Smooth muscle cell of trachea (primary cell): ENCODE data around the gene ZNF639. TPM values are rescaled to one million over a fixed set of nuclear protein-coding genes. Genes with fewer than 3 reads are reported as not detected.

Source experiments
- total RNA-seq: library from RNA; depleted of rRNA; stranded (reverse); fragments of >200 nt; gene quantifications from 2 replicates; pipeline ENCODE4 v1.2.1, GENCODE V29; 2014

ZNF639 gene, protein sequence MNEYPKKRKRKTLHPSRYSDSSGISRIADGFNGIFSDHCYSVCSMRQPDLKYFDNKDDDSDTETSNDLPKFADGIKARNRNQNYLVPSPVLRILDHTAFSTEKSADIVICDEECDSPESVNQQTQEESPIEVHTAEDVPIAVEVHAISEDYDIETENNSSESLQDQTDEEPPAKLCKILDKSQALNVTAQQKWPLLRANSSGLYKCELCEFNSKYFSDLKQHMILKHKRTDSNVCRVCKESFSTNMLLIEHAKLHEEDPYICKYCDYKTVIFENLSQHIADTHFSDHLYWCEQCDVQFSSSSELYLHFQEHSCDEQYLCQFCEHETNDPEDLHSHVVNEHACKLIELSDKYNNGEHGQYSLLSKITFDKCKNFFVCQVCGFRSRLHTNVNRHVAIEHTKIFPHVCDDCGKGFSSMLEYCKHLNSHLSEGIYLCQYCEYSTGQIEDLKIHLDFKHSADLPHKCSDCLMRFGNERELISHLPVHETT
- total RNA-seq: 36.4 and 48.6 TPM in 2 replicates

GRCh38 chr3:179322286-179323196, at the start of gene ZNF639:
TSS of gene ZNF639 (plus strand) at chr3:179323031. CDS start at chr3:179328294, 5,263 bp downstream.

GRCh38 chr3:179347345-179348194, 24.7 kb downstream of the ZNF639 start, which contains the start of gene MFN1:
TSS of gene MFN1 (plus strand) at chr3:179347709. CDS start at chr3:179348852, 1,143 bp downstream.

Other genes starting within 250 kb of the ZNF639 start
- 27.5 and 48.6 TPM in 2 replicates for gene PIK3CA, start 174.7 kb upstream of the ZNF639 start, total RNA-seq
- 0.50 and 1.0 TPM in 2 replicates for gene KCNMB3, start 71.9 kb upstream of the ZNF639 start, total RNA-seq
- 49.1 and 75.3 TPM in 2 replicates for gene MFN1, start 24.7 kb downstream of the ZNF639 start, total RNA-seq
- gene GNB4, start 128.4 kb downstream of the ZNF639 start, total RNA-seq: 64.7 and 97.0 TPM in 2 replicates
- 41.5 and 86.0 TPM in 2 replicates for gene ACTL6A, start 239.9 kb downstream of the ZNF639 start, total RNA-seq